Cardiac muscle cell (in vitro differentiated cells and primary cell): Measurements from ENCODE around the gene NUDCD2. TPM values are rescaled to one million over a fixed set of nuclear protein-coding genes. Genes with fewer than 3 reads are reported as not detected.

Experiments used
- DNase-seq, 2 donors: peaks; one replicate each; pipeline versions ENCODE4 v3.0.0 to v3.0.0-alpha.2; 2010 to 2017; ENCODE audit warnings: low read depth in 1 of 2, low spot score in 1 of 2
- H3K27ac ChIP-seq: fragments of 200-600 bp; sonication (generic); 2 replicates; pipeline ENCODE4 v1.5.1; 2016
- H3K27me3 ChIP-seq: fragments of 200-600 bp; sonication (generic); 2 replicates; pipeline ENCODE4 v1.6.0; 2016; ENCODE audit warnings: control low read depth
- H3K36me3 ChIP-seq: fragments of 200-600 bp; sonication (generic); 2 replicates; pipeline ENCODE4 v1.5.1; 2016; ENCODE audit warnings: control low read depth
- H3K4me1 ChIP-seq: fragments of 200-600 bp; sonication (generic); 2 replicates; pipeline ENCODE4 v1.8.1; 2017; ENCODE audit warnings: low read depth, mild to moderate bottlenecking, mixed run types
- H3K4me3 ChIP-seq: fragments of 200-600 bp; sonication (generic); 2 replicates; pipeline ENCODE4 v1.5.1; 2016; ENCODE audit warnings: mild to moderate bottlenecking
- H3K9me3 ChIP-seq: fragments of 200-600 bp; sonication (generic); 2 replicates; pipeline ENCODE4 v1.5.1; 2017; ENCODE audit warnings: low read depth, mild to moderate bottlenecking, control low read depth
- polyA plus RNA-seq: library from polyadenylated mRNA; unstranded; fragments of >200 nt; fragmentation: Nextera tagmentation; extraction: Ambion mirVana; gene quantifications from 2 replicates; pipeline ENCODE4 v1.2.1, GENCODE V29; 2016
- total RNA-seq: library from RNA; depleted of rRNA; stranded (reverse); fragments of >200 nt; gene quantifications from 2 replicates; pipeline ENCODE4 v1.2.3, GENCODE V29; 2016
- TF ChIP-seq, protein P1 (sequence below): IDR thresholded peaks from 2 replicates; pipeline ENCODE4 v1.5.1; 2012; ENCODE audit warnings: low read depth, mild to moderate bottlenecking, low read length

Gene NUDCD2
- total and polyA plus RNA-seq, 2 experiments from 2014 or later: 16.5 to 78.6 TPM

DNA sequence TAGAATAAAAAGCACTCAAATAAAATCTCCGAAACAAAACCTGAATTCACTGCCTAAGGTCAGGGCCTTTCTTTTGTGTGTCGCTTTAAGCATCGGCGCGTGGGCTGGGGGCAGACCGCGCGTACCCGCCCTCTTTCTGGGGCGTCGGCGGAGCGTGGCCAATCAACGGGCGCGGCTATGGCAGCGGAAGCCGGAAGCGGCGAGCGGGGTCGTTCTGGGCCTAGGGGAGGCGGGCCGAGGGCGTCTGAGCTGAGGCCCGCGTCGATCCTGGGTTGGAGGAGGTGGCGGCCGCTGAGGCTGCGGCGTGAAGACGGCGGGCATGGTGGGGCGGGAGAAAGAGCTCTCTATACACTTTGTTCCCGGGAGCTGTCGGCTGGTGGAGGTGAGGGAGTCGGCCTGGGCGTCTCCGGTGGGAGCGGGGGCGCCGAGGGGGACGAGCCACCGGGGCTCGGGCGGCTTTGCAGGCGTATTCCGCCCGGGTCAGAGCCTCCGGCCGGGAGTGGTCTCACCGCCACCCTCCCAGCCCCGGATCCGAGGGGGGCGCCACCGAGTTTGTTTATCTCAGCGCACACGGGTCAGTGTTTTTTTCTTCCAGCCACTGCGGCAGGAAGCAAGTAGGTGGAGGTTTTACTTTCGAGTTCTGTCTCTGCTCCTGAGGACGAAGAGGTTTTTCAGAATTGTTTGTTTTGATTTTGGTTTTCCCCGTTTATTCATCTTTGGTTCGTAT, 45.6 kb upstream of the NUDCD2 start, which contains the start of gene MAT2B:
Gene MAT2B (plus strand): TSS at position 252 of the 727 bp plus-strand sequence. CDS start 68 bp downstream, at position 320.
- peaks cover 7% of the 10 kb centered on the region for H3K4me1 ChIP-seq
- peak within 1 kb of the TSS; percentile 85 for H3K4me3 ChIP-seq
- H3K27ac ChIP-seq: peak within 1 kb of the TSS; percentile 94
- TF ChIP-seq, protein P1, sequence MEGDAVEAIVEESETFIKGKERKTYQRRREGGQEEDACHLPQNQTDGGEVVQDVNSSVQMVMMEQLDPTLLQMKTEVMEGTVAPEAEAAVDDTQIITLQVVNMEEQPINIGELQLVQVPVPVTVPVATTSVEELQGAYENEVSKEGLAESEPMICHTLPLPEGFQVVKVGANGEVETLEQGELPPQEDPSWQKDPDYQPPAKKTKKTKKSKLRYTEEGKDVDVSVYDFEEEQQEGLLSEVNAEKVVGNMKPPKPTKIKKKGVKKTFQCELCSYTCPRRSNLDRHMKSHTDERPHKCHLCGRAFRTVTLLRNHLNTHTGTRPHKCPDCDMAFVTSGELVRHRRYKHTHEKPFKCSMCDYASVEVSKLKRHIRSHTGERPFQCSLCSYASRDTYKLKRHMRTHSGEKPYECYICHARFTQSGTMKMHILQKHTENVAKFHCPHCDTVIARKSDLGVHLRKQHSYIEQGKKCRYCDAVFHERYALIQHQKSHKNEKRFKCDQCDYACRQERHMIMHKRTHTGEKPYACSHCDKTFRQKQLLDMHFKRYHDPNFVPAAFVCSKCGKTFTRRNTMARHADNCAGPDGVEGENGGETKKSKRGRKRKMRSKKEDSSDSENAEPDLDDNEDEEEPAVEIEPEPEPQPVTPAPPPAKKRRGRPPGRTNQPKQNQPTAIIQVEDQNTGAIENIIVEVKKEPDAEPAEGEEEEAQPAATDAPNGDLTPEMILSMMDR: peak; percentile 39
- DNase-seq: peak; percentile 97 to 99
- no peaks in the 10 kb centered on the region for H3K9me3 ChIP-seq
- no peaks in the 10 kb centered on the region for H3K36me3 ChIP-seq
- no peaks in the 10 kb centered on the region for H3K27me3 ChIP-seq

DNA sequence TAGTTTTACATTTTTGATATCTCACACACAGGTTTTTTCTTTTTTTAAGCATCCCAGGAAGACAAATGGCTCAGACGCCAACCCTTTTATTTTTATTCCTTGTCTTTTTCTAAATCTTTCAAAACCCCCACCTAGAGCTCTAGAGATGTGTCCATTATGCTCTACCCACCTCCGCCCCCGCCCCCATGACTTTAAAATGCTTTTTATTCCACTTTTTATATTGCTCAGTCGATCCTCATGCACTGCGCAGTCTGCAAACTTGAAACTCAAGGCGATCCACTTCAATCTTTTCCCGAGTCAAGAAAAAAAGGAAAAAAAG, 45.1 kb upstream of the NUDCD2 start:
- DNase-seq: no peak
- peak overlapping the region; percentile 85 for H3K4me3 ChIP-seq
- TF ChIP-seq, protein P1: no peak
- H3K27ac ChIP-seq: peak overlapping the region; percentile 94
- H3K4me1 ChIP-seq: peaks cover 7% of the 10 kb centered on the region
- no peaks in the 10 kb centered on the region for H3K36me3 ChIP-seq
- H3K27me3 ChIP-seq: no peaks in the 10 kb centered on the region
- no peaks in the 10 kb centered on the region for H3K9me3 ChIP-seq

DNA sequence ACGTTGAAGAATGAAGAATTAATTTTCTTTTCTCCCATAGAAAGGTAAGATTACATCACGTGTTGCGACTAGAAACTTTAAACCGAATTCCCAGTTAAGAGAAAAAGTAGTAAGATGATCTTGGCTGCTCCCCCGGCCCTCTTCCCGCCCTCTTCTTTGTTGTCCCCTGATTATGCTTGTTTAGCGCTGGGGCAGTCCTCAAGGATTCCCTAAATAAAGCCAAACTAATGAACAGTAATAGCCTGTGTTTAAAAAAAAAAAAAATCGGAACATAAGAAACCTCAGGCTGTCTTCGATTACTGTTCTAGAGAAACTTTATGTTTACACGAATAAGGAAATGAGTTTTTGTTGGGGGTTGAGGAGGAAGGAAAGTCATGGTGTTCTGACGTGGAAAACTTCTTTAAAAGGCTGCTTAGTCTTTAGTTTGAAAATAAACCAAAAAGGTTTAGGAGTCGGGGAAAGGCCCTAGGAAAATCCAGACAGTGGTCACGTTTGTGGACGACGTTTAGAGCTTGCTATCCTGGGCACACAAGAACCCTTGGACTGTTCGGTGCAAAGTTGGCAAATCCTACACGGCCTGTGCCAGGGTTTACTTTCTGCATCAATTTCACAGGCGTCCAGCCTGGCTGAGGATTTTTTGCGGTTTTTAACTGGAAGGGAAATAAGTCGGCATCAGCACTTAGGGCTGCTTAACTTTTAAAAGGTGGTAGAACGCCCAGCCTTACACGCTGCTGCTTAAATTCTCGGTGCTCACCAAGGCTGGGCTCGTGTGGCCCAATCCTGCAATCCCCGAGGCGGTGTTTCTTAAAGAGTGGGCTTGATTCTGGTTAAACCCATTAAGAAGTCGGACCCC, 44.4 kb upstream of the NUDCD2 start:
- H3K27ac ChIP-seq: peak overlapping the region; percentile 94
- H3K27me3 ChIP-seq: no peaks in the 10 kb centered on the region
- H3K4me1 ChIP-seq: peaks cover 7% of the 10 kb centered on the region
- H3K36me3 ChIP-seq: no peaks in the 10 kb centered on the region
- TF ChIP-seq, protein P1: no peak
- no peaks in the 10 kb centered on the region for H3K9me3 ChIP-seq
- DNase-seq: peak; percentile 56 to 75
- H3K4me3 ChIP-seq: peak overlapping the region; percentile 85

DNA sequence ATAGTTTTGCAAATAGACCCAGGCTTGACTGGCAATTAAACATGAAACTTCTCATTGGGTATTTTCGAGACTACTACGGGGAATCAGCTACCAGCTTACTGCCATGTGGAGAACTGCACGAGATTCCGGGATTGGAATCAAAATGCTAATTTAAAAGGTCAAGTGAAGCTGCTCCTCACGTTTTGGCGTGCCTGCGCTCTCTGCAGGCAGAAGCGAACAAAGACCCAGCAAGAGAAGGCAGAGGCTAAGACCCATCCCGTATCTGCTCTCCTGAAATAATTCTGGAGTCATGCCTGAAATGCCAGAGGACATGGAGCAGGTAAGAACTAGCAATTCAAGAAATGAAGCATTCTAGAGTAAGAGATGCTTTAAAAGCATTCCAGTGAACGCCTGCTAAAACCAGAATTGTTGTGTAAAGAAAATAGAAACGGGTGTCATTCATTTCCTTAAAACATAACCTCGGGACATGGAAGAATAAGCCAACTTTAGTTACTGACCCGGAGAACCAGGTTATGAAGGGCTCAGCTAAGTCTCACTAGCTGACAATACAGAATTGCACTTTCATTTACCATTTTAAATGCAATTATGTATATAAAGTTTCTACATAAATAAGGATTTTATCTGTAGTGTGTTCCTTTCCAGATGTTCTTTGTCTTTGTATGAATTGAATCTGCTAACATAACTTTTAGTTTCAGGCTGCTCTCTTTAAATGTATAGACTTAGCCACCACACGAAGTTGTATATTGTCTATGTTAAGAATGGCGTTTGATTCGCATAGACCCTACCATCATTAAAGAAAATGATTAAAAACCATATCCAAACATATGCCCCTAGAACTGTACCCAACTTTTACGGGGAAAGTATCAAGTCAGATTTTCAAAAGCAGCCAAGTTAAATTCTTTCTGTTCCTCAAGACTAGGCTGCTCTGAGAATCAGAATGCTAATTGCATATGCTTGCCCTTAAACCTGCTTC, 43.5 kb upstream of the NUDCD2 start:
- peaks cover 7% of the 10 kb centered on the region for H3K4me1 ChIP-seq
- H3K27ac ChIP-seq: peak overlapping the region; percentile 94
- H3K36me3 ChIP-seq: no peaks in the 10 kb centered on the region
- peak; percentile 79 to 86 for DNase-seq
- no peaks in the 10 kb centered on the region for H3K9me3 ChIP-seq
- no peaks in the 10 kb centered on the region for H3K27me3 ChIP-seq
- TF ChIP-seq, protein P1: peak; percentile 49
- peak overlapping the region; percentile 85 for H3K4me3 ChIP-seq

DNA sequence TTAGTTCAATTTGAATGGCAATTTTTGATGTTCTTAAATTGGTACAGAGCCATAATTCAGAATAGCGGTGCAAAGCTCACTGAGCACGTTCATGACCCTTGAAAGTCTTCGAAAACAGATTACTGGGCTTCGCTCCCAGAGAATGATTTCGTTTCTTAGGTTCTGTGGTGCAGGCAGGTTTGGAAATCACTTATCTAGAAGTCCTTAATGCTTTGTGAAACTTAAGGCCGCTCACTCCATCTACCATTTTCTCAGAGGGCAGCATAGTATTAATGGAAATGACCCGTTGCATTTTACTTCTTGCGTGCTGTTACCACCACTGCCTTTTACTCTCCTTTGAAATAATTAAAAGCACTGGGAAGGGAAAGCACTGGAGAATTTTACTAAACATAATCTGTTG, 42.6 kb upstream of the NUDCD2 start:
- Histone ChIP-seq H3K36me3 (no peaks in the 10 kb centered on the region), H3K27ac (peak overlapping the region; percentile 94), H3K4me1 (peaks cover 7% of the 10 kb centered on the region), H3K4me3 (peak overlapping the region; percentile 85), H3K9me3 (no peaks in the 10 kb centered on the region), H3K27me3 (no peaks in the 10 kb centered on the region)
- peak in 1 of 2 donors; percentile 45 for DNase-seq
- TF ChIP-seq, protein P1: no peak
